ENCODE data around the gene TOR4A. TPM values are rescaled to one million over a fixed set of nuclear protein-coding genes. Genes with fewer than 3 reads are reported as not detected.
A peak's percentile ranks its signal among the peaks of the same experiment; 100 is the strongest.

The TOR4A gene
- total RNA-seq, 2 donors from 2014 or later: 14.2 to 18.9 TPM

DNA sequence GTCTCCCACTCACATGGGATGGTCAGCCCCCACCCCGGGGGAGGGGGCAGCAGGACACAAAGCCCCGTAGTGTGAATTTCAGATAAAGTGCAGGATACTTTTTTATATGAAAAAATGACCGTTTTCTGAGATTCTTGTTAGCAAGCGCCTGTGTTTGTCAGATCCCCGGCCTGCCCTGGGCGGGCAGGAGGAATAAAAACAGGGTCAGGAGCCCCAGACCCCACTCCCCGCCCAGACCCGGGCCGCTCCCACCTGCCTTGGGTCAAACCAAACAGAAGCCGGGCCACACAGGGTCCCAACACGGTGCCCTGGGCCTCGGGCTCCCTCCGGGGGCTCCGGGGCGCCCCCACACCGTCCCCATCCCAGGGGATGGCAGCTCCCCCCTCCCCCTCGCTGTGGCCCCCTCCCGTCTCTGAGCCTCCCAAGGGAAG is 38.1 kb downstream of the TOR4A start:
- Mint-ChIP-seq H3K4me1 (peaks cover under 1% of the 10 kb centered on the region), H3K36me3 (ENCODE audit: low read depth) (no peaks in the 10 kb centered on the region), H3K9me3 (no peaks in the 10 kb centered on the region), H3K27me3 (ENCODE audit: insufficient read depth) (no peaks in the 10 kb centered on the region), H3K4me3 (no peak overlapping the region), H3K27ac (no peak overlapping the region)
- 56 to 71% methylated on average over 8 to 15 of the region's 18 CpGs for WGBS, 2 experiments (ENCODE audit: insufficient coverage in 1 of 2, insufficient read length in 1 of 2)
- H3K4me3 ChIP-seq (ENCODE audit: low read length): no peak overlapping the region
- no peak for DNase-seq
- peak overlapping the region; percentile 90 for H3K27ac ChIP-seq (ENCODE audit: low read depth, low read length)
- H3K4me1 ChIP-seq (ENCODE audit: control insufficient read depth, insufficient read depth, low read length): peaks cover 5% of the 10 kb centered on the region
- H3K9me3 ChIP-seq (ENCODE audit: control insufficient read depth, low read length): no peaks in the 10 kb centered on the region
- TF ChIP-seq, protein P1, sequence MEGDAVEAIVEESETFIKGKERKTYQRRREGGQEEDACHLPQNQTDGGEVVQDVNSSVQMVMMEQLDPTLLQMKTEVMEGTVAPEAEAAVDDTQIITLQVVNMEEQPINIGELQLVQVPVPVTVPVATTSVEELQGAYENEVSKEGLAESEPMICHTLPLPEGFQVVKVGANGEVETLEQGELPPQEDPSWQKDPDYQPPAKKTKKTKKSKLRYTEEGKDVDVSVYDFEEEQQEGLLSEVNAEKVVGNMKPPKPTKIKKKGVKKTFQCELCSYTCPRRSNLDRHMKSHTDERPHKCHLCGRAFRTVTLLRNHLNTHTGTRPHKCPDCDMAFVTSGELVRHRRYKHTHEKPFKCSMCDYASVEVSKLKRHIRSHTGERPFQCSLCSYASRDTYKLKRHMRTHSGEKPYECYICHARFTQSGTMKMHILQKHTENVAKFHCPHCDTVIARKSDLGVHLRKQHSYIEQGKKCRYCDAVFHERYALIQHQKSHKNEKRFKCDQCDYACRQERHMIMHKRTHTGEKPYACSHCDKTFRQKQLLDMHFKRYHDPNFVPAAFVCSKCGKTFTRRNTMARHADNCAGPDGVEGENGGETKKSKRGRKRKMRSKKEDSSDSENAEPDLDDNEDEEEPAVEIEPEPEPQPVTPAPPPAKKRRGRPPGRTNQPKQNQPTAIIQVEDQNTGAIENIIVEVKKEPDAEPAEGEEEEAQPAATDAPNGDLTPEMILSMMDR (conservative IDR thresholded peaks at IDR 0.05): no peak
- H3K27me3 ChIP-seq (ENCODE audit: control insufficient read depth, insufficient read depth, low read length, poor library complexity, severe bottlenecking): no peaks in the 10 kb centered on the region
- no peaks in the 10 kb centered on the region for H3K36me3 ChIP-seq (ENCODE audit: control insufficient read depth, insufficient read depth, low read length)
- no peak overlapping the region for H3K9ac ChIP-seq (ENCODE audit: extremely low read depth, low read length, poor library complexity, severe bottlenecking)

DNA sequence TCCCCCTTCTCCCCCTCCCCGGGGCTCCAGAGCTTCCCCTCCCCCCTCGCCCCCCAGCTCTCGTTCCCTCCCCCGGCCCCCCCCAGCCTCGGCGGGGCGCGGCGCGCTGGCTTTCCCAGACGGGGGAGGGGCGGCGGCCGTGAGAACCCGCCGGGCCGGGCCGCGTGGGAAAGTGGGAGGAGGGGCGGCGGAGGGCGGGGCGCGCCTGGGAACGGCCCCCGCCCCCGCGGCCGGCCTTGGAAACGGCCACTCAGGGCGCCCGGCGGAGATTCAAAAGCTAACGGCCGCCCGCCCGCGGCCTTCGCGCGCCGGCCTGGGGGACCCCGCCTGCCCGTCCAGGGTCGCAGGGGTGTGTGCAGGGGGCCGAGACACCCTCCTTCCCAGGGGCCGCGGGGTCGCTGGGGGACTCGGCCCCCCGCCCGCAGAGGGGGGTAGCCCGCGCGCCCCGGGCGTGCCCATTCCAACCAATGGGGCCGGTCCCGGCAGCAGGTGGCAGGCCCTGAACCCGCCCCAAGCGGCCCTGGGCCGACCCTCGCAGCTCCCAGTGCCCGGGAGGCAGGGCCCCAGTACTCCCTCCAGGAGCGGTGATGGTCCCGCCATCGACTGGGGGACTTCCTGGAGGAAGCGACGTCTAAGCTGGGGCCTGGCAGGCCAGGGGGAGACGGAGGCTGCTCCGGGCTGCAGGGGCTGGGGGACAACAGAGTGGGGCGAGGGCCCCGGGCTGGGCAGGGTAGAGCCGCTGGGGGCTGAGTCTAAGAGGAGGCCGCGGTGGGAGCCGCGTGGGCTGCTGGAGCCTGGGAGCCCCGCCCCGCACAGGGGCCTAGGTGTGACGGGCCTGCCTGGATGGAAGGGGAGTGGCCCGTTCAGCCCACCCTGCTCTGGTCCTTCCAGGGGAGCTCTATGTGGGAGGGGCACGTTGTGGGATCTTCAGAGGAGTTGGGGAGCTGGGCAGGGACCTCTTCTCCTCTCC is 38.8 kb downstream of the TOR4A start:
- Histone ChIP-seq H3K9ac (ENCODE audit: extremely low read depth, low read length, poor library complexity, severe bottlenecking) (no peak overlapping the region), H3K36me3 (ENCODE audit: control insufficient read depth, insufficient read depth, low read length) (no peaks in the 10 kb centered on the region), H3K9me3 (ENCODE audit: control insufficient read depth, low read length) (no peaks in the 10 kb centered on the region), H3K27me3 (ENCODE audit: control insufficient read depth, insufficient read depth, low read length, poor library complexity, severe bottlenecking) (no peaks in the 10 kb centered on the region), H3K4me1 (ENCODE audit: control insufficient read depth, insufficient read depth, low read length) (peaks cover 5% of the 10 kb centered on the region), H3K27ac (ENCODE audit: low read depth, low read length) (peak overlapping the region; percentile 90), H3K4me3 (ENCODE audit: low read length) (no peak overlapping the region)
- H3K27ac Mint-ChIP-seq: no peak overlapping the region
- H3K27me3 Mint-ChIP-seq (ENCODE audit: insufficient read depth): no peaks in the 10 kb centered on the region
- TF ChIP-seq, protein P1 (conservative IDR thresholded peaks at IDR 0.05): no peak
- WGBS, 2 experiments (ENCODE audit: insufficient coverage in 1 of 2, insufficient read length in 1 of 2): 6 to 25% methylated on average over 9 to 79 of the region's 83 CpGs
- H3K36me3 Mint-ChIP-seq (ENCODE audit: low read depth): no peaks in the 10 kb centered on the region
- H3K4me1 Mint-ChIP-seq: peaks cover 2% of the 10 kb centered on the region
- no peaks in the 10 kb centered on the region for H3K9me3 Mint-ChIP-seq
- H3K4me3 Mint-ChIP-seq: no peak overlapping the region
- peak; percentile 88 for DNase-seq

DNA sequence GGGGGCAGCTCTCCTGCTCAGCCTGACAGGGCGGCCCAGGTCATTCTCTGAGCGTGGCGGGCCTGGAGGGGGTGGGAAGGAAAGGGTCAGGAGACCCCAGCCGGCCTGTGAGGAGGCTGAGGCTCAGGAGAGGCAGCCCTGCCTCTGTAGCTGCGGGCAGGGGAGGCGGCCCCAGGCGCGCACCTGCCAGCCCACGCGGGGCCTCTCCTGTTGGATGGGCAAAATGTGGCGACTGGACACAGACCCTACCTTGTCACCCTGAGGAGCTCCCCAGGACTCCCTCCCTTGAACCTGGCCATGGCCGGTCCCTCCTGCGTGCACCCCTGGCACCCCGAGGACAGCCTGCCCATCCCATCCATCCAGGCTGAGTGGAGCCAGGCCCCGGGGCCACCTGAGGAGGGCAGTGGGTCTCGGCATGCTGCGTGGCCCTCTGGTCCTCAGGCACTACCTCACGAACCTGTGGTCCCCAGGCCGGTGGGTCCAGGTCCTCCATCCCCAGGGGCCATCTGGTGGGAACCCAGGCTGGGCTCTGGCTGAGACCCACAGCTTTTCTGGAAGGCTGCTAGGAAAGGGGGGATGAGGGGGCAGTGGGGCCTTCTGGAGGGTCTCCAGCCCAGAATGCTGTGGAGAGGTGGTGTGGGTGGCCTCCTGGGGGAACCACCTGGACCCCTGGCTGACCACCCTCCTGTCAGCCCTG is 39.6 kb downstream of the TOR4A start:
- Histone ChIP-seq H3K36me3 (ENCODE audit: control insufficient read depth, insufficient read depth, low read length) (no peaks in the 10 kb centered on the region), H3K4me3 (ENCODE audit: low read length) (no peak overlapping the region), H3K9me3 (ENCODE audit: control insufficient read depth, low read length) (no peaks in the 10 kb centered on the region), H3K4me1 (ENCODE audit: control insufficient read depth, insufficient read depth, low read length) (peaks cover 5% of the 10 kb centered on the region), H3K27me3 (ENCODE audit: control insufficient read depth, insufficient read depth, low read length, poor library complexity, severe bottlenecking) (no peaks in the 10 kb centered on the region), H3K9ac (ENCODE audit: extremely low read depth, low read length, poor library complexity, severe bottlenecking) (no peak overlapping the region), H3K27ac (ENCODE audit: low read depth, low read length) (peak overlapping the region; percentile 17)
- Mint-ChIP-seq H3K27ac (no peak overlapping the region), H3K4me1 (peaks cover 2% of the 10 kb centered on the region), H3K4me3 (no peak overlapping the region), H3K36me3 (ENCODE audit: low read depth) (no peaks in the 10 kb centered on the region), H3K9me3 (peaks cover under 1% of the 10 kb centered on the region), H3K27me3 (ENCODE audit: insufficient read depth) (no peaks in the 10 kb centered on the region)
- TF ChIP-seq, protein P1 (conservative IDR thresholded peaks at IDR 0.05): no peak
- WGBS, 2 experiments (ENCODE audit: insufficient coverage in 1 of 2, insufficient read length in 1 of 2): 89 to 95% methylated on average over 3 to 19 of the region's 19 CpGs
- peak; percentile 58 for DNase-seq

Data from endodermal cell (in vitro differentiated cells).